Endodermal cell (in vitro differentiated cells): ENCODE results near the gene GSS. TPM values are rescaled to one million over a fixed set of nuclear protein-coding genes. Genes with fewer than 3 reads are reported as not detected.

ENCODE experiments used
- DNase-seq: peaks from one replicate; pipeline ENCODE4 v3.0.0-alpha.2; 2017
- H3K27ac ChIP-seq: 2 replicates; pipeline ENCODE4 v1.5.1; 2013; ENCODE audit warnings: mild to moderate bottlenecking, low read depth, low read length, moderate library complexity
- H3K27me3 ChIP-seq: 2 replicates; pipeline ENCODE4 v1.6.1; 2013; ENCODE audit warnings: mild to moderate bottlenecking, low read length, moderate library complexity; ENCODE audit not compliant: insufficient read depth, control insufficient read depth, poor library complexity, severe bottlenecking
- H3K36me3 ChIP-seq: 2 replicates; pipeline ENCODE4 v1.7.0; 2013; ENCODE audit warnings: mild to moderate bottlenecking, low read length, moderate library complexity; ENCODE audit not compliant: control insufficient read depth, insufficient read depth
- H3K4me1 ChIP-seq: one replicate; pipeline ENCODE4 v1.7.0; 2013; ENCODE audit warnings: low read length; ENCODE audit not compliant: control insufficient read depth, insufficient read depth
- H3K4me3 ChIP-seq: 2 replicates; pipeline ENCODE4 v1.5.1; 2013; ENCODE audit warnings: mild to moderate bottlenecking, low read length, moderate library complexity
- H3K9ac ChIP-seq: 2 replicates; pipeline ENCODE4 v1.6.1; 2013; ENCODE audit warnings: mild to moderate bottlenecking, low read length, moderate library complexity; ENCODE audit not compliant: poor library complexity, severe bottlenecking; ENCODE audit errors: extremely low read depth
- H3K9me3 ChIP-seq: 2 replicates; pipeline ENCODE4 v1.6.1; 2013; ENCODE audit warnings: mild to moderate bottlenecking, low read length, moderate library complexity; ENCODE audit not compliant: control insufficient read depth
- H3K27ac Mint-ChIP-seq: 2 replicates; pipeline ENCODE4 v1.8.0; 2020; ENCODE audit warnings: mixed read lengths
- H3K27me3 Mint-ChIP-seq: 2 replicates; pipeline ENCODE4 v1.8.0; 2021; ENCODE audit warnings: mild to moderate bottlenecking, mixed read lengths; ENCODE audit not compliant: insufficient read depth
- H3K36me3 Mint-ChIP-seq: 2 replicates; pipeline ENCODE4 v1.8.0; 2020; ENCODE audit warnings: low read depth, mixed read lengths
- H3K4me1 Mint-ChIP-seq: 2 replicates; pipeline ENCODE4 v1.8.0; 2020; ENCODE audit warnings: mixed read lengths
- H3K4me3 Mint-ChIP-seq: 2 replicates; pipeline ENCODE4 v1.8.0; 2020; ENCODE audit warnings: mild to moderate bottlenecking, moderate library complexity, mixed read lengths
- H3K9me3 Mint-ChIP-seq: 2 replicates; pipeline ENCODE4 v1.8.0; 2020; ENCODE audit warnings: mild to moderate bottlenecking, mixed read lengths
- WGBS, 2 experiments: methylation state at CpG; one replicate each; pipeline versions ENCODE4 v1.1.5 to v1.1.7; 2013; ENCODE audit warnings: missing lambda C conversion rate in 2 of 2, mixed read lengths in 1 of 2; ENCODE audit not compliant: insufficient coverage in 1 of 2, insufficient read length in 1 of 2; 5-methylcytosine and 5-hydroxymethylcytosine counted together
- total RNA-seq, 2 donors: library from RNA; stranded (reverse); fragmentation: NEBNext Ultra II Directional in 1 of 2; extraction: Animal tissue kit (Norgen Biotek cat#: 25700) in 1 of 2; gene quantifications; 2 replicates in 1 of 2; 3 replicates in 1 of 2; pipeline ENCODE4 v1.2.1, GENCODE V29; 2021
- TF ChIP-seq, protein P1 (sequence below): fragments of 200-600 bp; sonication (generic); conservative IDR thresholded peaks from 2 replicates; pipeline ENCODE4 v1.5.0; 2021; ENCODE audit warnings: antibody characterized with exemption, mild to moderate bottlenecking

Gene GSS
- total RNA-seq, 2 donors from 2014 or later: 60.8 to 71.3 TPM

- Histone ChIP-seq H3K4me3 (no peak overlapping the region), H3K9me3 (no peaks in the 10 kb centered on the region), H3K4me1 (no peaks in the 10 kb centered on the region), H3K27ac (no peak overlapping the region), H3K27me3 (no peaks in the 10 kb centered on the region), H3K9ac (no peak overlapping the region), H3K36me3 (no peaks in the 10 kb centered on the region)
- H3K9me3 Mint-ChIP-seq: no peaks in the 10 kb centered on the region
- H3K4me3 Mint-ChIP-seq: no peak overlapping the region
- H3K27me3 Mint-ChIP-seq: peaks cover 17% of the 10 kb centered on the region
- 95% methylated on average over 12 of the region's 12 CpGs for WGBS, 2 experiments
- H3K27ac Mint-ChIP-seq: no peak overlapping the region
- H3K36me3 Mint-ChIP-seq: peaks cover 8% of the 10 kb centered on the region
- no peak for DNase-seq
- H3K4me1 Mint-ChIP-seq: peaks cover 9% of the 10 kb centered on the region
- TF ChIP-seq, protein P1, sequence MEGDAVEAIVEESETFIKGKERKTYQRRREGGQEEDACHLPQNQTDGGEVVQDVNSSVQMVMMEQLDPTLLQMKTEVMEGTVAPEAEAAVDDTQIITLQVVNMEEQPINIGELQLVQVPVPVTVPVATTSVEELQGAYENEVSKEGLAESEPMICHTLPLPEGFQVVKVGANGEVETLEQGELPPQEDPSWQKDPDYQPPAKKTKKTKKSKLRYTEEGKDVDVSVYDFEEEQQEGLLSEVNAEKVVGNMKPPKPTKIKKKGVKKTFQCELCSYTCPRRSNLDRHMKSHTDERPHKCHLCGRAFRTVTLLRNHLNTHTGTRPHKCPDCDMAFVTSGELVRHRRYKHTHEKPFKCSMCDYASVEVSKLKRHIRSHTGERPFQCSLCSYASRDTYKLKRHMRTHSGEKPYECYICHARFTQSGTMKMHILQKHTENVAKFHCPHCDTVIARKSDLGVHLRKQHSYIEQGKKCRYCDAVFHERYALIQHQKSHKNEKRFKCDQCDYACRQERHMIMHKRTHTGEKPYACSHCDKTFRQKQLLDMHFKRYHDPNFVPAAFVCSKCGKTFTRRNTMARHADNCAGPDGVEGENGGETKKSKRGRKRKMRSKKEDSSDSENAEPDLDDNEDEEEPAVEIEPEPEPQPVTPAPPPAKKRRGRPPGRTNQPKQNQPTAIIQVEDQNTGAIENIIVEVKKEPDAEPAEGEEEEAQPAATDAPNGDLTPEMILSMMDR: no peak
These were observed 32.6 kb upstream of the GSS start for GRCh38 chr20:34988191-34988540.

- Mint-ChIP-seq H3K27me3 (peaks cover 17% of the 10 kb centered on the region), H3K9me3 (no peaks in the 10 kb centered on the region), H3K27ac (no peak overlapping the region), H3K4me1 (peaks cover 9% of the 10 kb centered on the region), H3K36me3 (peaks cover 8% of the 10 kb centered on the region), H3K4me3 (no peak overlapping the region)
- no peak overlapping the region for H3K4me3 ChIP-seq
- no peaks in the 10 kb centered on the region for H3K27me3 ChIP-seq
- H3K36me3 ChIP-seq: no peaks in the 10 kb centered on the region
- no peaks in the 10 kb centered on the region for H3K4me1 ChIP-seq
- H3K9me3 ChIP-seq: no peaks in the 10 kb centered on the region
- no peak for DNase-seq
- no peak overlapping the region for H3K27ac ChIP-seq
- TF ChIP-seq, protein P1: no peak
- no peak overlapping the region for H3K9ac ChIP-seq
- 87 to 88% methylated on average over 9 to 15 of the region's 15 CpGs for WGBS, 2 experiments
These were observed 31.9 kb upstream of the GSS start for GRCh38 chr20:34987288-34988190.

DNA sequence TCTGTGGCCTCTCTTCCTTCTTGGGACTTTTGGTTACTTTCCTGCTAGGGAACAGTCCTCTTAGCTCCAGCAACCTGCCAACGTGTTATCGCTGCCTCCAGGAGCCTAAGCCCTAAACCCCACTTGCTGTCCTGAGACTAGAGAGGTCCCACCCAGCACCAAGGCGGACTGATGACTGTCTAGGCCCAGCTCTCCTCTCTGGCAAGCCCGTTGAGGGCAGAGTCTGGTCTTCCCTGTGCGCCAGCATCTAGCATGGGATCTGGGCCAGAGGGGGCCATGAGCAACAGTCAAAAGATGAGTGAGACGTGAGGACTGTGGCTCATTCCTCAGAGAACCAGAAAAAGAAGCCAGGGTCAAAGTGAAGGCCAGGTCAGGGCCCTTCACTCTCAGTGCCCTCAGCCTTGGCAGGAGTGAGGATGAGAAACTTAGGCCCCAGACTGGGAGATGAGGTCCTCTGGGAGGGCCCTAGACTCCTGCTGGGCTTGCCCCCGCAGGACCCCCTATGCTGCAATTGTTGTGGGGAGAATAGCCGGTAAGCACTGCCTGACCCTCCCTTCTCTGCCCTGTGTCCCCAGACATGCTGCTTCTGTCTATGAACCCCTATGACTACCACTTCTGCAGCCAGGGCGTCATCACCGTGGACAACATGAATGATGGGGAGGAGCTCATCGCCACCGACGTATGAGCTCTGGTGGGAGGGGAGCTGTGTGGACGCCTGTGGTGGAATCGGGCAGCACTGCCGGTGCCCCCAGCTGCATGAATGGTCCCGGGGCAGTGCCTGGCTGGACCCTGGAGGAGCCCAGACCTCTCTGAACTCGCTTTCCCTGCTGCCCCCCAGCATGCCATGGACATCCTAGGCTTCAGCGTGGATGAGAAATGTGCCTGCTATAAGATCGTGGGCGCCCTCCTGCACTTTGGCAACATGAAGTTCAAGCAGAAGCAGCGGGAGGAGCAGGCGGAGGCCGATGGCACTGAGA is 31.0 kb upstream of the GSS start:
- Histone ChIP-seq H3K4me3 (no peak overlapping the region), H3K27ac (no peak overlapping the region), H3K27me3 (no peaks in the 10 kb centered on the region), H3K9me3 (no peaks in the 10 kb centered on the region), H3K4me1 (no peaks in the 10 kb centered on the region), H3K9ac (no peak overlapping the region), H3K36me3 (no peaks in the 10 kb centered on the region)
- no peak for DNase-seq
- Mint-ChIP-seq H3K9me3 (no peaks in the 10 kb centered on the region), H3K4me3 (no peak overlapping the region), H3K27me3 (peaks cover 17% of the 10 kb centered on the region), H3K27ac (no peak overlapping the region), H3K4me1 (peaks cover 9% of the 10 kb centered on the region), H3K36me3 (peaks cover 6% of the 10 kb centered on the region)
- WGBS, 2 experiments: 87 to 93% methylated on average over 14 to 24 of the region's 24 CpGs
- TF ChIP-seq, protein P1: no peak
